Gastroesophageal sphincter (tissue), 4 donors: ENCODE measurements around the gene LMNA. TPM values are rescaled to one million over a fixed set of nuclear protein-coding genes. Genes with fewer than 3 reads are reported as not detected.

ENCODE experiments used
- ATAC-seq: fragments of 150-250 bp; one replicate; pipeline ENCODE4 v1.9.1; 2016; ENCODE audit warnings: mild to moderate bottlenecking, moderate library complexity
- H3K27ac ChIP-seq, 4 donors: fragments of 200-600 bp; sonication (generic) in 3 of 4; 1 replicate in 3 of 4; 2 replicates in 1 of 4; pipeline ENCODE4 v1.5.1; 2016 to 2019
- H3K27me3 ChIP-seq: fragments of 200-600 bp; sonication (generic); one replicate; pipeline ENCODE4 v1.5.1; 2019
- H3K36me3 ChIP-seq, 2 donors: fragments of 200-600 bp; sonication (generic); one replicate each; pipeline ENCODE4 v1.5.1; 2019; ENCODE audit warnings: control low read depth in 1 of 2
- H3K4me1 ChIP-seq, 3 donors: fragments of 200-600 bp; sonication (generic); 1 replicate in 2 of 3; 2 replicates in 1 of 3; pipeline ENCODE4 v1.5.1; 2016 to 2019; ENCODE audit warnings: control low read depth in 2 of 3
- H3K4me3 ChIP-seq, 2 donors: fragments of 200-600 bp; sonication (generic); one replicate each; pipeline ENCODE4 v1.5.1; 2019; ENCODE audit warnings: mild to moderate bottlenecking in 1 of 2, moderate library complexity in 1 of 2
- H3K9me3 ChIP-seq, 3 donors: fragments of 200-600 bp; sonication (generic); one replicate each; pipeline ENCODE4 v1.5.1; 2017 to 2019; ENCODE audit warnings: control low read depth in 2 of 3
- CTCF ChIP-seq, 4 experiments: fragments of 200-600 bp in 2 of 4; fragments of 450-650 bp in 2 of 4; sonication (generic) in 1 of 4; IDR thresholded peaks; one replicate each; pipeline ENCODE4 v1.5.1; 2017 to 2019; ENCODE audit warnings: antibody characterized with exemption in 4 of 4, mild to moderate bottlenecking in 2 of 4, moderate library complexity in 2 of 4
- EP300 ChIP-seq: sonication (generic); formaldehyde crosslinking; IDR thresholded peaks from one replicate; pipeline ENCODE4 v1.6.1; 2017; ENCODE audit warnings: antibody characterized with exemption, mild to moderate bottlenecking
- POLR2A ChIP-seq, 2 donors: fragments of 450-650 bp; IDR thresholded peaks; one replicate each; pipeline ENCODE4 v1.6.1; 2017; ENCODE audit warnings: antibody characterized with exemption in 2 of 2, mild to moderate bottlenecking in 2 of 2, moderate library complexity in 1 of 2
- POLR2AphosphoS5 ChIP-seq: sonication (generic); formaldehyde crosslinking; IDR thresholded peaks from one replicate; pipeline ENCODE4 v1.6.1; 2017; ENCODE audit warnings: antibody characterized with exemption
- WGBS, 2 donors: methylation state at CpG; one replicate each; pipeline ENCODE4 v1.1.5; 2018; ENCODE audit warnings: low coverage in 1 of 2; 5-methylcytosine and 5-hydroxymethylcytosine counted together
- total RNA-seq, 4 donors: library from RNA; depleted of rRNA; stranded (reverse); fragments of >200 nt; gene quantifications; one replicate each; pipeline ENCODE4 v1.1.0, GENCODE V29; 2016

Gene LMNA
- total RNA-seq, 4 donors from 2014 or later = 327 to 617 (median 519) TPM

- Histone ChIP-seq H3K4me1 (no peaks in the 10 kb centered on the region), H3K27me3 (no peaks in the 10 kb centered on the region), H3K27ac (no peak overlapping the region), H3K9me3 (no peaks in the 10 kb centered on the region), H3K4me3 (no peak overlapping the region), H3K36me3 (no peaks in the 10 kb centered on the region)
- no peak for ATAC-seq
- TF ChIP-seq POLR2AphosphoS5 (no peak), CTCF (IDR thresholded peaks at IDR 0.05) (no peak), POLR2A (IDR thresholded peaks at IDR 0.05) (no peak), EP300 (no peak)
- WGBS, 2 donors = 82 to 86% methylated on average over 3 to 5 of the region's 5 CpGs
These were observed 53.0 kb downstream of the LMNA start for GRCh38 chr1:156167536-156167935.

GRCh38 chr1:156172696-156173470, 58.4 kb downstream of the LMNA start:
- peaks cover 0 to 24% of the 10 kb centered on the region in 2 donors for H3K36me3 ChIP-seq
- WGBS, 2 donors = 77 to 83% methylated on average over 1 to 5 of the region's 9 CpGs
- H3K4me1 ChIP-seq = no peaks in the 10 kb centered on the region
- no peaks in the 10 kb centered on the region for H3K9me3 ChIP-seq
- no peak overlapping the region for H3K27ac ChIP-seq
- no peaks in the 10 kb centered on the region for H3K27me3 ChIP-seq
- ATAC-seq = no peak
- no peak overlapping the region for H3K4me3 ChIP-seq
- TF ChIP-seq POLR2AphosphoS5 (no peak), POLR2A (IDR thresholded peaks at IDR 0.05) (no peak), EP300 (no peak), CTCF (IDR thresholded peaks at IDR 0.05) (no peak)

GRCh38 chr1:156176610-156177210, 62.2 kb downstream of the LMNA start:
- no CpG with 5 or more reads among the region's 12 CpGs for WGBS, 2 donors
- no peak for ATAC-seq
- no peak for TF ChIP-seq POLR2A (IDR thresholded peaks at IDR 0.05)
- TF ChIP-seq EP300 = no peak
- no peak for TF ChIP-seq CTCF (IDR thresholded peaks at IDR 0.05)
- TF ChIP-seq POLR2AphosphoS5 = no peak

GRCh38 chr1:156177919-156178654, 63.6 kb downstream of the LMNA start:
- Histone ChIP-seq H3K4me3 (no peak overlapping the region), H3K4me1 (no peaks in the 10 kb centered on the region), H3K27ac (no peak overlapping the region), H3K27me3 (peaks cover 5% of the 10 kb centered on the region), H3K9me3 (no peaks in the 10 kb centered on the region), H3K36me3 (peaks cover 0 to 24% of the 10 kb centered on the region in 2 donors)
- 78 to 83% methylated on average over 6 to 7 of the region's 7 CpGs for WGBS, 2 donors
- no peak for TF ChIP-seq POLR2AphosphoS5
- no peak for TF ChIP-seq CTCF (IDR thresholded peaks at IDR 0.05)
- TF ChIP-seq EP300 = no peak
- TF ChIP-seq POLR2A (IDR thresholded peaks at IDR 0.05) = no peak
- no peak for ATAC-seq

More at GRCh38 chr1:156176610-156177210, 62.2 kb downstream of the LMNA start:
- Histone ChIP-seq H3K27me3 (peaks cover 5% of the 10 kb centered on the region), H3K36me3 (peaks cover 0 to 24% of the 10 kb centered on the region in 2 donors), H3K9me3 (no peaks in the 10 kb centered on the region), H3K4me1 (no peaks in the 10 kb centered on the region), H3K27ac (no peak overlapping the region), H3K4me3 (no peak overlapping the region)
